Measurements from ENCODE around the gene MDK. TPM values are rescaled to one million over a fixed set of nuclear protein-coding genes. Genes with fewer than 3 reads are reported as not detected.
A peak's percentile ranks its signal among the peaks of the same experiment; 100 is the strongest.

The MDK gene
- total and polyA plus RNA-seq, 3 donors from 2014 or later, result 14.4 to 51.5 (median 14.5) TPM

- no peaks in the 10 kb centered on the region for H3K9me3 ChIP-seq
- H3K4me1 ChIP-seq, result peaks cover 27% of the 10 kb centered on the region
- no peak for DNase-seq
- intact Hi-C loops (cut with DNase I; ENCODE audit: low total_unique reads), result loop anchor here (10.0 kb wide), 1 partner anchor 134 kb away; no protein-coding TSS in a partner anchor
- no peak overlapping the region for H3K4me3 ChIP-seq
- no peak for TF ChIP-seq POLR2A (IDR thresholded peaks at IDR 0.05)
- TF ChIP-seq CTCF (IDR thresholded peaks at IDR 0.05), result no peak
- no peak overlapping the region for H3K27ac ChIP-seq
- no peaks in the 10 kb centered on the region for H3K27me3 ChIP-seq
- 5 to 6% methylated on average over 27 to 48 of the region's 49 CpGs for WGBS, 2 donors
- H3K36me3 ChIP-seq (ENCODE audit: low read depth, missing control alignments), result no peaks in the 10 kb centered on the region
Measured at GRCh38 chr11:46390331-46391171, 9.1 kb downstream of the MDK start.

GRCh38 chr11:46391186-46391577 lies 9.7 kb downstream of the MDK start:
- Histone ChIP-seq H3K4me3 (peak overlapping the region in 1 of 2 donors; percentile 36), H3K4me1 (peaks cover 27% of the 10 kb centered on the region), H3K36me3 (ENCODE audit: low read depth, missing control alignments) (no peaks in the 10 kb centered on the region), H3K9me3 (no peaks in the 10 kb centered on the region), H3K27me3 (no peaks in the 10 kb centered on the region), H3K27ac (no peak overlapping the region)
- TF ChIP-seq POLR2A (IDR thresholded peaks at IDR 0.05) (no peak), CTCF (IDR thresholded peaks at IDR 0.05) (no peak)
- no peak for DNase-seq
- WGBS, 2 donors, result 0 to 1% methylated on average over 2 to 26 of the region's 31 CpGs
- intact Hi-C loops (cut with DNase I; ENCODE audit: low total_unique reads), result loop anchor here (10.0 kb wide), 1 partner anchor 134 kb away; no protein-coding TSS in a partner anchor

DNA sequence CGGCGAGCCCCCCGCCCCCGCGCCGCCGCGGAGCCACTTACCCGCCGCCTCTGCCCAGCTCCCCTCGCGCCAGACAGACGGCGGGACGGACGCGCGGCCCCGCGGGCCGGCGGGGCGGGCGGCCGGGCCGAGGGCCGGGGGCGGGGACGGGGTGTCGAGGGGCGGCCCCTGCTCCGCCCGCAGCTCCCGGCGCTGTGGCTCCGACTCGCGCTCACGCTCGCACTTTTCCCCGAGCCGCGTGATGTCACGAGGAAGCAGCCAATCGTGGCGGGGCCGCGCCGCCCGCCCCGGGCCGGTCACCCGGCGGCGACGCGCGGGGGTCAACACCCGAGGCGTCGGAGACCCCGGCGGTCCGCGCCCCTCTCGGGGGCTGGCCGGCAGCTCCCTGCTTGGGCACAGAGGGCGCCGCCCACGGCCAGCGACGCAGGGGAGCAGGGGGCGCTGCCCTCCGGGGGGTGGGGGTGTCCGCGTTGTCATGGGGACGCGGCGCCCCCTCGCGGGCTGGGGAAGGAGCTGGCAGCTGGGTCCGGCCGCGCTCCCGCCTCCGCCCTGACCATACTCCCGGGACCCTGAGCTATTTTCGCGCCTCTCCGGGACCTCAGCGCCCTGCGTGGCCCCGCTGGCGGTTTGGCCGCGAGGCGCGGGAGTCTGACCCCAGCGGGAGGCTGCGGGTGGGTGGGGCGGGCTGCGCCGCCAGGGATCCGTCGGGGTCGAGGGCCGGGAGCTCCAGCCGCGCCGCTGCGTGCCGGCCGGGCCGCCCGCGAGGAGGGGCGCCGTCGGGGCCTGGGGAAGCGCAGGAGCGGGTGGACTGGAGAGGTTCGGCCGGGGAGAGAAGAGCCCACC lies 10.3 kb downstream of the MDK start, which contains the start of gene CHRM4:
TSS of gene CHRM4 (minus strand) at position 199 of the 843 bp plus-strand sequence. CDS start 5,219 bp downstream, outside the sequence.
- peak; percentile 36 for DNase-seq
- Histone ChIP-seq H3K4me1 (peaks cover 27% of the 10 kb centered on the region), H3K36me3 (ENCODE audit: low read depth, missing control alignments) (no peaks in the 10 kb centered on the region), H3K4me3 (peak within 1 kb of the TSS; percentile 29 to 36), H3K27ac (no peak within 1 kb of the TSS), H3K27me3 (no peaks in the 10 kb centered on the region), H3K9me3 (no peaks in the 10 kb centered on the region)
- TF ChIP-seq CTCF (IDR thresholded peaks at IDR 0.05), result peak in 1 of 3 experiments; percentile 23
- TF ChIP-seq POLR2A (IDR thresholded peaks at IDR 0.05), result no peak
- whole genome bisulfite sequencing, 2 donors, result 3% methylated on average over 52 of the region's 123 CpGs; no CpG with 5 or more reads in 1 of the 2 donors
- intact Hi-C loops (cut with DNase I; ENCODE audit: low total_unique reads), result loop anchor here (10.0 kb wide), 1 partner anchor 133 kb away; no protein-coding TSS in a partner anchor

- peak; percentile 88 for DNase-seq
- Histone ChIP-seq H3K4me1 (peaks cover 27% of the 10 kb centered on the region), H3K4me3 (peak overlapping the region; percentile 29 to 36), H3K27ac (no peak overlapping the region), H3K36me3 (ENCODE audit: low read depth, missing control alignments) (no peaks in the 10 kb centered on the region), H3K27me3 (no peaks in the 10 kb centered on the region), H3K9me3 (no peaks in the 10 kb centered on the region)
- 3 to 15% methylated on average over 14 to 56 of the region's 71 CpGs for WGBS, 2 donors
- intact Hi-C loops (cut with DNase I; ENCODE audit: low total_unique reads), result loop anchor here (10.0 kb wide), 1 partner anchor 132 kb away; no protein-coding TSS in a partner anchor
- TF ChIP-seq POLR2A (IDR thresholded peaks at IDR 0.05) (no peak), CTCF (IDR thresholded peaks at IDR 0.05) (no peak)
Measured at GRCh38 chr11:46392421-46393230, 11.2 kb downstream of the MDK start.
